Esophagus squamous epithelium (tissue), 4 donors: Measurements from ENCODE around the gene ASTN2.

Experiments used
- POLR2A ChIP-seq, 4 donors: fragments of 450-650 bp; IDR thresholded peaks; one replicate each; pipeline ENCODE4 v1.6.1; 2017; ENCODE audit warnings: antibody characterized with exemption in 4 of 4, mild to moderate bottlenecking in 4 of 4, moderate library complexity in 3 of 4
- TF ChIP-seq, protein P1 (sequence below), 6 experiments: fragments of 450-650 bp in 4 of 6; fragments of 200-600 bp in 2 of 6; sonication (generic) in 2 of 6; IDR thresholded peaks; one replicate each; pipeline ENCODE4 v1.5.1; 2016 to 2019; ENCODE audit warnings: antibody characterized with exemption in 6 of 6, mild to moderate bottlenecking in 4 of 6, moderate library complexity in 4 of 6

DNA sequence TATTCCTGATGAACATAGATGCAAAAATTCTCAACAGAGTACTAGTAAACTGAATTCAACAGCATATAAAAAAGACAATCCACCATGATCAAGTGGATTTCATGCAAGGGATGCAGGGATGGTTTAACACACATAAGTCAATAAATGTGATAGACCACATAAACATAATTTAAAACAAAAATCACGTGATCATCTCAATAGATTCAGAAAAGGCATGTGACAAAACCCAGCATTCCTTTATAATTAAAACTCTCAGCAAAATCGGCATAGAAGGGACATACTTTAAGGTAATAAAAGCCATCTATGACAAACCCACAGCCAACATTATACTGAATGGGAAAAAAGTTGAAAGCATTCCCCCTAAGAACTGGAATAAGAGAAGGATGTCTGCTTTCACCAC, 894.6 kb downstream of the ASTN2 start:
- TF ChIP-seq POLR2A (IDR thresholded peaks at IDR 0.05), result no peak
- TF ChIP-seq, protein P1, sequence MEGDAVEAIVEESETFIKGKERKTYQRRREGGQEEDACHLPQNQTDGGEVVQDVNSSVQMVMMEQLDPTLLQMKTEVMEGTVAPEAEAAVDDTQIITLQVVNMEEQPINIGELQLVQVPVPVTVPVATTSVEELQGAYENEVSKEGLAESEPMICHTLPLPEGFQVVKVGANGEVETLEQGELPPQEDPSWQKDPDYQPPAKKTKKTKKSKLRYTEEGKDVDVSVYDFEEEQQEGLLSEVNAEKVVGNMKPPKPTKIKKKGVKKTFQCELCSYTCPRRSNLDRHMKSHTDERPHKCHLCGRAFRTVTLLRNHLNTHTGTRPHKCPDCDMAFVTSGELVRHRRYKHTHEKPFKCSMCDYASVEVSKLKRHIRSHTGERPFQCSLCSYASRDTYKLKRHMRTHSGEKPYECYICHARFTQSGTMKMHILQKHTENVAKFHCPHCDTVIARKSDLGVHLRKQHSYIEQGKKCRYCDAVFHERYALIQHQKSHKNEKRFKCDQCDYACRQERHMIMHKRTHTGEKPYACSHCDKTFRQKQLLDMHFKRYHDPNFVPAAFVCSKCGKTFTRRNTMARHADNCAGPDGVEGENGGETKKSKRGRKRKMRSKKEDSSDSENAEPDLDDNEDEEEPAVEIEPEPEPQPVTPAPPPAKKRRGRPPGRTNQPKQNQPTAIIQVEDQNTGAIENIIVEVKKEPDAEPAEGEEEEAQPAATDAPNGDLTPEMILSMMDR (IDR thresholded peaks at IDR 0.05), result no peak
